CD4-positive, alpha-beta T cell treated with Interleukin-17A for 4 hours (primary cell): ENCODE data around the gene SYNGR4.
"Not testable (repeated sequence)": the region's sequence is repeated elsewhere in the genome, so short reads cannot be mapped to it uniquely, and the experiment has no call there.

Experiments used
- DNase-seq: peaks from one replicate; pipeline ENCODE4 v3.0.0-alpha.2; 2020; ENCODE audit warnings: mixed read lengths

SYNGR4 gene

DNA sequence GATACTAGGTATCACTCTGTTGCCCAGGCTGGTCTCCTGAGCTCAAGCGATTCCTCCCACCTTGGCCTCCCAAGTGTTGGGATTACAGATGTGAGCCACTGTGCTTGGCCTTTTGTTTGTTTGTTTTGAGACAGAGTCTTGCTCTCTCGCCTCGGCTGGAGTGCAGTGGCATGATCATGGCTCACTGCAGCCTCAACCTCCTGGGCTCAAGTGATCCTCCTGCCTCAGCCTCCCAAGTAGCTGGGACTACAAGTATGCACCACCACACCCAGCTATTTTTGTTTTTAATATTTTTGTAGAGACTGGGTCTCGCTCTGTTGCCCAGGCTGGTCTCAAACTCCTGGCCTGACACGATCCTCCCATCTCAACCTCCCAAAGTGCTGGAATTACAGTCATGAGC, 7.6 kb downstream of the SYNGR4 start:
- not testable (repeated sequence) for DNase-seq

DNA sequence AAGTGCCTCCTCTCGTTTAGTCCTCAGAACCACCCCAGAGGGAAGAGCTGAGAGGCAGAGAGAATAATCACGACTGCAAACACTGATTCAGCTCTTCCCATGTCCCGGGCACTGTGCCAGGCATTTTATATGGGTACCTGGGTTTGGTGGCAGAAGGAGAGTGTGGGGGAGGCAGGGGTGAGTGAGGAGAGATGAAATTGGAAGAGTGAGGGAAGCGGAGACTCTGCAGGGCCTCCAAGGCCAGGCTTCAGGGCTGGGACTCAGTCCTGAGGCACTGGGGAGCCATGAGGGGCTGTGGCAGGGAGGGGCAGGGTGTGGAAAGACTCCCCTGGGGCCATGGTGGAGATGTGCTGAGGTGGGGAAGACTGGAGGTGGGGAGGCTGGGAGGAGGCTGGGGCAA, 8.7 kb downstream of the SYNGR4 start:
- DNase-seq = no peak

DNA sequence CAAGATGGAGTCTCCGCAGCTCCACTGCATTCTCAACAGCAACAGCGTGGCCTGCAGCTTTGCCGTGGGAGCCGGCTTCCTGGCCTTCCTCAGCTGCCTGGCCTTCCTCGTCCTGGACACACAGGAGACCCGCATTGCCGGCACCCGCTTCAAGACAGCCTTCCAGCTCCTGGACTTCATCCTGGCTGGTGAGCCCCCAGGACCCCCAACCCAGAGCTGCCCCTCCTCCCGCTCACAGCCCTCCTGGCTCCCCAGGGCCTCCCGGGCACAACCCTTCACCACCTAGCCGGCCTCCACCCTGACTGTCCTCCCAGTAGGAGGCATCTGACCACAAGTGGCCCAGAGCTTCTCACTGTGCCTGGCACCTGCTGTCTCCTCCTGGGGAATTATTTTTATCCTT, 9.4 kb downstream of the SYNGR4 start:
- DNase-seq = no peak

DNA sequence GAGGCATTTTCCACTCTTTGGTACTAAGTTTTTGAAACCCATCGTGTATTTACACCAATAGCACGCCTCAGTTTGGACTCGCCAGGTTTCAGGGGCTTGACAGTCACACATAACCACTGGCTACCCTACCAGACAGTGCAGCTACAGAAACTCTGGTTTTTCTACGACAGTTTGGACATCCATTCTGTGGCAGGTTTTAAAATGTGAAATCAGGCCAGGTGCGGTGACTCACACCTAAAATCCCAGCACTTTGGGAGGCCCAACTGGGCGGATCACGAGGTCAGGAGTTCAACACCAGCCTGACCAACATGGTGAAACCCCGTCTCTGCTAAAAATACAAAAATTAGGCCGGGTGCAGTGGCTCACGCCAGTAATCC, 14.0 kb downstream of the SYNGR4 start:
- no peak for DNase-seq

DNA sequence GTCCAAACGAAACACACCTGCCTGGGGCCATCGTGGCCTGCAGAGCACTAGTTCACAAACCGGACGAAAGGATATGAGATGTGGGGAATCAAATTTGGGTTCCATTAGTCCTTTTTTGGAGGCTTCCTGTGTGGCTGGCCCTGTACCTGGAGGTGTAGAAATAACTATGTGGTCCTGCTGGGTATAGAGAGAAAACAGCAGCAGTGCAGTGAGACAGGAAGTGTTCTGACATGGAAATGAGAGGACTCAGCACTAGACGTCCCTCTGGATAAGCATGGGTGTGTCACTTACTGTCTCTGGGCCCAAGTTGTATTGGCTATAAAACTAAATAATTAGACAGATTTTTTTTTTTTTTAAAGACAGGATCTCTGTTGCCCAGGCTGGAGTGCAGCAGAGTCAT, 14.9 kb downstream of the SYNGR4 start:
- no peak for DNase-seq

DNA sequence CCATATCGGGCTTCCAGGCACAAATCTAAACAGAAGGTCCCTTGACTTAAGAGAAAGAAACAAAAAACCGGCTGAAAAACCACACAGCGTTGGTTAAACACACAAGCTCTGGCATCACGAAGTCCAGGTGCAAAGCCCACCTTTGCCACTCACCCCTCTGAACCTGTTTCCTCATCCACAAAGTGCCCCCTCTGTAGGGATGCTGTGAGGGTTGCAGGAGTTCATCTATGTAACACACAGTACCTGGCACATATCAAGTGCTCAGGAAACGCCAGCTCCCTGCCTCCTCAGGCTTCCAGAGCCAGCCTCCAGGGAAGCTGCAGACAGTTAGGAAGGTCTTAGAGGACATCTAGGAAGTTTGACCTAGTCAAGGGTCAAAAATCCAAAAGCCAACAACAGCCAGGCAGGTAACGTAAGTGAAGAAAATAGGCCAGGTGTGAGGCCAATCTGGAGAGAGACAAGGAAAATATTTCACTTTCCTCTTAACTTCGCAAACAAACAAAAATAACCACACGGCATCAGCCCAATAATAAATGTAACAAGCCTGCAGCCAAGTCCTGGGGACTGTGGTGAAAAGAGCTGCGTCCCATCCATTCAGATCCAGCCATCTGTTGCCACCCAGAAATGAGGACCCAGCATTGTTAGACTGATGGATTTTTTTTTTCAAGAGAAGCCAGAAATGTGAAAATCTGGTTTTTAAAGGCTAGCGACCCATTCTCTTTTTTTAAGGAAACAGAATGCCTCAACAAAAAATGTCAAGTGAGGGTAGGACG, 17.2 kb downstream of the SYNGR4 start:
- DNase-seq = no peak

DNA sequence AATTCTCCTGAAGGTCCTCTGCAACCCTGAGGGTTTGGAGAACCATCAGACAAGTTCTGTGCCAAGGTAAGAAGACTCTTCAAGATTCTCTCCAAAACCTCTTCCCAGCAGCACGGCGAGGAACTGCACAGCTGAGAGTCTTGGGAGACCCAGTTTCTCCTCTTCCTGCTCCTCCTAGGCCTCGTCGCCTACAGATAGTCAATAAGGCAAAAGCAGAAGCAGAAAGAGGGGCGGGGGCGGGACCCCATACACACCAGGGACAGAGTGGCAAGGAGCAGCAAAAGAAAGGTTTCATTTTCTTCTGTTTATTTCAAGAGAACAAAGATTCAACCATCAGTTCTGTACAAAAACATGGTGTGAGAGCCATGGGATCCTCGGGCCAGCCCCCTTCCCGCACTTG, 18.1 kb downstream of the SYNGR4 start:
- no peak for DNase-seq

DNA sequence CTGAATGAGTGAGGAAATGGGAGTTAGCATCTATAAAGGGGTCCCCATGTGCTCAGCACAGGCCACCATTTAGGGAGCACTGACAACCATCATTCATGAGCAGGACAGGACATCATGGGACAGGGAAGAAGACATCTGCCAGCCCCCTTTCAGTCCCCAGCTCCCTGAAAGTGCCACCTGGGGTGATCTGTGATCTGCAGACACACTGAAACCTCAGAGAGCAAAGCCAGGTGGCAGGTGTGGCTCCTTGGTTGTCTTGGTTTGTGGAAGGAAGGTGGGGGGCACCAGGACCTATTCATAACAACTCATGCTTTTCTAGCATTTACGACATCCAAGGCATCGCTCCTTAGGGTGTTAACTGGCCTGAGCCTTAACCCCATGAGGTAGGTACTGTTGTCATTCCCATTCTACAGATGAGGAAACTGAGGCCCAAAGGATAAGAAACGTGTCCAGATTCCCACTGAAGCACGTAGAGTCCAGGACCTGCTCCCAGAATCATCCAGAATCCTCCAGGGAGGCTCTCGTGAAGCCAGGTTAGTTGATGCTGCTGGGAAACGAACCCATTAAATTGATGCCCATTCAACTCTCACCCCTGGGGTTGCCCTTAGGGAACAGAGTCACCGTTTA, 21.4 kb downstream of the SYNGR4 start:
- DNase-seq = no peak

DNA sequence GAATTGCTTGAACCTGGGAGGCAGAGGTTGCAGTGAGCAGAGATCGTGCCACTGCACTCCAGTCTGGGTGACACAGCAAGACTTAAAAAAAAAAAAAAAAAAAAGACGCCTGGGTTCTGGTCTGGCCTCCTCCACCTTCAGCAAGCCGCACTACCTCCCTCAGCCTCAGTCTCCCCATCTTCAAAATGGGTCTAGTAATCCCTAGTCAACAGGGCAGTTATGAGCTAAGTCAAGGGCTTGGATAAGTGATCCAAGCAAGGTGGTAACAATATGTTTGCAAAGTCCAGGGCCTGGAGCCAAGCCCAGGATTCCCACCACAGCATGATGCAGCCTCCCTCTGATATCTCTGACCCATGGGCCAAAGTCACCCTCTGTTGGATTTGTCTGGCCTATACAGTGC, 22.8 kb downstream of the SYNGR4 start:
- DNase-seq = no peak

DNA sequence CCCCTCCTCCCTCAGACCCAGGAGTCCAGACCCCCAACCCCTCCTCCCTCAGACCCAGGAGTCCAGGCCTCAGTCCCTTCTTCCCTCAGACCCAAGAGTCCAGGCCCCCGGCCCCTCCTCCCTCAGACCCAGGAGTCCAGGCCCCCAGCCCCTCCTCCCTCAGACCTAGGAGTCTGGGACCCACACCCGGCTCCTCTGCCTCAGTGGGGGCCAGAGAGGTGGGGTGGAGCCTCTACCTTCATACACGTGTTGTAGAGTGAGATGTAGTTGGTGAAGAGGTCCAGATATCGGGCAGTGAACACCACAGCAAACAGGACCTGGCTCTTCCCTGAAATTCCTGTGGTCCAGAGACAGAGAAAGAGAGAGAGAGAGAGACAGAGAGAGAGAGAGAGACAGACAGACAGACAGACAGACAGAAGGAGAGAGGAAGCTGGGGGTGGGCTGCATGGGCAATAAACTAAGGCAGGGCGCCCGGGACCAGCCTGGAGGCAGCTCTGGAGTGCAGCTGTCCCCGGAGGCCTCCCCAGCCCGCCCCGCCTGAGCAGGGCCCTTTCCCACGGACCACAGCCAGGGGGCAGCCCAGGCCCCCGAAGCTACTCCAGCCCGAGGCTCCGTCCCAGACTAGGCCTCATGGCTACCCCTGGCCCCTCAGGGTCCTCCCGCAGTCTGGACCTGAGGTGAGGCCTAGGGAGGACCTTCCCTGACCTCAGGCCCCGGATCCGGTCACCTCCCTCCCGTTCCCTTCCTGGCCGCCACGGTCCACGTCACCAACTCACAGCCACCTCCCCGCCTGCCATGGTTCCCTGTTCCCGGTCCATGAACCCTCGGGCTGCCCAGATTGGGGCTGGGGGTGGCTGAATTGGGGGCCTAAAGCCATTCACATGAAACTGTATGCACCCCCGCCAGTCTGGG, 26.3 kb downstream of the SYNGR4 start:
- DNase-seq = peak; percentile 72

DNA sequence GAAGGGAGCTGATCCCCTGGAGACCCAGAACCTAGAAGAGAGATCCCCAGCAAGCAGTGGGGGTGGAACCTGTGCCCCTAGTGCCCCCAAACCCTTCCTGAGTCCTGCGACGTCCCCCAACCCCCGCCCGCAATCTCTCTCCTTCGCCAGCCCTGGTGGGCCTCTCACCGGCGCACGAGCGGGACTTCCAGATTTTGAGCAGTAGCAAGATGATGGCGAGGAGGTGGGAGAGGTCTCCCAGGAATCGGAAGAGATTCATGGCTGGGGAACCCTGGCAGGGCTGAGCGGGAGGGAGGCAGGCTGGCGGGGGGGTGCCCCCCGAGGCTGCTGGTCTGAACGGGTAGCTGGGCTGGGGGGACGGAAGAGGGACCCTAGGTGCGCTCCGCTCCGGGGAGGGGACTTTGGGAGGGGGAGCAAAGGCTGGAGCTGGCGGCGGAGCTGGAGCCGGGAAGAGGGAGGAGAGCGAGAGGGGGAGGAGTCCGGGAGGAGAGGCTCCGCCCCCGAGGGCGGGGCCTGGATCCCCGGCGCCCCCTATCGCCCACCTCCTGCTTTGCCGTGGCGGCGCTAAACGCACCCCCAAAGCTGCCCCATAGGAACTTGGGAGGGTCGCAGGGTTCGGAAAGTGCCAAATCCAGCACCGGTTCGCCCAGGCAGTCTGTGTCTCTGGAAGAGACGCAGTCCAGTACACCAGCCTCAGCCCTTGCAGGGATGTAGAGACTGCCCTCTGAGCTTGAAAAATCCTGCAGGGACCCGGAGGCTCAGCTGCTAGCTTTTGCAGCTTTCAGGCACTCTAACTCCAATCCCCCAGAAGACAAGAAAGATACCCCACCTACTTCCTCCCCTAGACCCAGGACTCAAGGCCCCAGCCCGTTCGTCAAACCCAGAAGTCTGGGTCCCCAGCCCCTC, 27.2 kb downstream of the SYNGR4 start, which contains the start of gene KDELR1:
KDELR1 (minus strand) TSS at position 452 of the 906 bp plus-strand sequence; CDS start at position 259, 193 bp downstream.
- DNase-seq = peak; percentile 76

DNA sequence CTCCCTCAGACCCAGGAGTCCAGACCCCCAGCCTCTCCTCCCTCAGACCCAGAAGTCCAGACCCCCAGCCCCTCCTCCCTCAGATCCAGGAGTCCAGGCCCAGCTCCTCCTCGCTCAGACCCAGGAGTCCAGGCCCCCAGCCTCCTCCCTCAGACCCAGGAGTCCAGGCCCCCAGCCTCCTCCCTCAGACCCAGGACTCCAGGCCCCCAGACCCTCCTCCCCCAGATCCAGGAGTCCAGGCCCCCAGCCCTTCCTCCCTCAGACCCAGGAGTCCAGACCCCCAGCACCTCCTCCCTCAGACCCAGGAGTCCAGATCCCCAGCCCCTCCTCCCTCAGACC, 27.8 kb downstream of the SYNGR4 start:
- not testable (repeated sequence) for DNase-seq

DNA sequence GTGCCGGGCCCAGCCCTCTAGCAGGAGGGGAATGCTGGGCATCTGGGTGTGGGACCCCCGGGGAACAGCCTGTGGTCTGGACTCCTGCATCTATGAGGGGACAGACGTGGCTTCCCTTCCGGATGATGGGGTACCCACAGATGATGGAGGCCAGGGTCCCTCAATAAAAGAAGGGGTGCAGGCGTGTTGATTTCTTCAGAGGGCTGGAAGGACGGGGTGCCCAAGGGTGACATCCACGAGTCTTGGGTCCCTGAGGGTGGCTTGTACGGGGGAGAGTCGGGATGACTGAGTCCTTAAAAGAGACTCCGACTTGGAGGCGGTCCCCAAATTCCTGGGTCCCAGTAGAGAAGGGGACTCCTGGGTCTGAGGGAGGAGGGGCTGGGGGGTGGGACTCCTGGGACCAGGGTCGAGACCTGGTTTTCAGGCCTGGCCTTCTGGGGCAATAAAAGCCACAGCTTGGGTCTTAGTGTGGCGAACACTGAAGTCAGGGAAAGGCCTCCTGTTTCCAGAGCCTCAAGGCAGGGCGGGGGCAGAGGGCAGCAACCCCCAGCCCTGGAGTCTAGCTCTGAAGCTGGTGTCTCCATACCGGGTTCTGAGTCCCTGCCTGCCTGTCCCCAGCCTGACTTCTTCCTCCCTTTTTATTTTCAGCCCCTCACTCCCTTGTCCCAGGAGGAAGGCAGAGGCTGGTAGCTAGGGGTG, 28.8 kb downstream of the SYNGR4 start:
- DNase-seq = no peak

DNA sequence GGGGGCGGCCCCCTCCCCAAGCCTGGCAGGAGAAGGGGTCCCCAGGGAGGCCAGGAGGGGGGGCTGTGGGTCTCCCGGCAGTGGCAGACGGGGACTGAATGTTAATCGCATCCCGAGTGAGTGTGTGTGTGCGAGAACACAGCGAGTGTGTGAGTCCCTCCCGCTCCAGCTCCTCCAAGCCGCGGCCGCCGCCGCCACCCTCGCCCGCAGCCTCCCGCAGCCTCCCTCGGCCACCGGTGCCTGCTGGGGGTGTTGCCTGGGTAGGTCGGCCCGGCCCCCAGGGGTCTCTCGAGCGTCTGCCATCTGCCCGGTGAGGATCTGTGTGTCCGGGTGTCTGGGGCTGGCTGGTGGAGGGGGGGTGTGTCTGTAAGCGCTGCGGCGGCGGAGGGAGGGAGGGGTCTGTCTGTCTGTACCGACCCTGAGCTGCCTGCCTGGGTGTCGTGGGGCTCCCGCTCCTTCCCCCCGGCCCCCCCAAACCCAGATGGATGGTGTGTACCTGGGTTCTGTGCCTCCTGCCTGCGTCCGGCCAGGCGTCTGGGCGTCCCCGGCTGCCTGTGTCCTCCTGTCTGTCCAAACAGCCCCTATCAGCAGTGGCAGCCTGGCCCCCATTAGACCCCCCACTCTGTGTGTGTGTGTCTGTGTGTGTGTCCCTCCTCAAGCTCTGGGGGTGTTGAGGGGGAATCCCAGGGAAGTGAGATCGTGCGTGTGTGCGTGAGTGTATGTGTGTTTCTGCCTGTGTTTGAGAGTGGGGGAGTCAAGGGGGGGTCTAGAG, 29.6 kb downstream of the SYNGR4 start, which contains the start of gene GRIN2D:
GRIN2D (plus strand) TSS at position 110 of the 772 bp plus-strand sequence. CDS start 4,725 bp downstream, outside the sequence.
- peak; percentile 46 for DNase-seq

DNA sequence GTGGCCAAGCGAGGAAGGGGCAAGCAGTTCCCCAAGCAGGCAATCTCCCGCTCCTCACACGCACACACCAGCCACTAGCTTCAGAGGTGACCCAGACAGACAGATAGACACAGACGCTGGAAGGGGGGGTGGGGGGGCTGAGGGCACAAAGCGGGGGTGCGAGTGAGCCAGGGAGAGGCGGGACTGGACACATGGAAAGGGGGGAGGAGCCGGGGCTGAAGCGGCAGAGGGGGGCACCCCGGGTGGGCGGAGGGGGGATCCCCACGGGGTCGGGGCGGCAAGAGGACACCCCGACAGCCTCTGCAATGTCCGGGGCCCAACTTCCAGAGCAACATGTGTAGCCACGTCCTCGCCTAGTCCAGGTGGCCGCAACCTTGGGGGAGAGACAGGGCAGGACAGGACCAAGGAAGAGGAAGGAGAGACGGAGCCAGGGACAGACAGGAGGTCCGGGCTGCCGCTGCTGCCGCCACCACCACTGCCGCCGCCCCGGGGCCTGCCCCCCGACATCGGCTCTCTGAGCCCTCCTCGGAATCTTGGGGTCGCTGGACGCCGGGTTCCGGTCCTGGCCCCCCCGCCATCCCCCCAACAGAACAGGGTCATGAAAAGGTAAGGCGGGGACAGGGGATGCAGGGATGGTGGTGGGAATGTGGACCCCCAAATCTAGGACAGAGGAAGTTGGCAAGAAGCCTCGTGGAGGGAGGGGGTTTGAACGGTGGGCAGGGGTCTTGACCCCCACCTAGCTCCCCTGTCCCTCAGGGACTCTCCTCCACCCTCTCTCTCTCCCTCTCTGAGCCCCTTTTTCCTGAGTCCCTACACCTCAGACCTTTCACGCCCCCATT, 30.4 kb downstream of the SYNGR4 start:
- DNase-seq = peak; percentile 14

DNA sequence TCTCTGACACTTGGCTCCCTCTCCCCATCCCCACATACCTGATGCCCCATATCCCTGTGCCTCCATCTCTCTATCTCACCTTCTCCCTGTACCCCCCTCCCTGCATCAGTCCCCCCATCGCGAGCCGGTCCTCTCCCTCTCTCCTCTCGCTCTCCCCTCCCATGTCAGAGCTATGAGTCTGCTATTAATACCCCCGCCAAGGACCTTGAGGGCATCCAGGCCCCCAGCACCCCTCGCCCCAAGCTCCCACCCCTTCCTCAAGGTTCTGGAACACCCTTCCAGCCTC, 30.9 kb downstream of the SYNGR4 start:
- DNase-seq = no peak

DNA sequence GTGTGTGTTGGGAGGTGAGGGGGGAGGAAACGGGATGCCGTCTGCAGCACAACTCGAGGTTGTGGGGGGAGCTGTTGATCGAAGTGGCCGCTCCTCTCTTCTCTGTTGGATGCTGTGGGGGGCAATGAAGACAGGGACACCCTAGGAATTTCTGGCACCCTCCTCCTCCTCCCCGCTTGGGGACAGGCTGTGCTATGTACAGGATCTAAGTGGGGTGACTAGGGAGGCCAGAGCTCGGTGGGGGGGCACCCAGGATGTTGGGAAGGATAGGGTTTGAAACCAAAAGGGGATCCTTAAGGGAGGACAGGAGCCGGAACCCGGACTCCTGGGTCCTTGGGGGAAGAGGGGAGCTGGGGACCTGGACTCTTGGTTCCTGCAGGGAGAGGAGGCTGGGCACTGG, 31.3 kb downstream of the SYNGR4 start:
- no peak for DNase-seq

DNA sequence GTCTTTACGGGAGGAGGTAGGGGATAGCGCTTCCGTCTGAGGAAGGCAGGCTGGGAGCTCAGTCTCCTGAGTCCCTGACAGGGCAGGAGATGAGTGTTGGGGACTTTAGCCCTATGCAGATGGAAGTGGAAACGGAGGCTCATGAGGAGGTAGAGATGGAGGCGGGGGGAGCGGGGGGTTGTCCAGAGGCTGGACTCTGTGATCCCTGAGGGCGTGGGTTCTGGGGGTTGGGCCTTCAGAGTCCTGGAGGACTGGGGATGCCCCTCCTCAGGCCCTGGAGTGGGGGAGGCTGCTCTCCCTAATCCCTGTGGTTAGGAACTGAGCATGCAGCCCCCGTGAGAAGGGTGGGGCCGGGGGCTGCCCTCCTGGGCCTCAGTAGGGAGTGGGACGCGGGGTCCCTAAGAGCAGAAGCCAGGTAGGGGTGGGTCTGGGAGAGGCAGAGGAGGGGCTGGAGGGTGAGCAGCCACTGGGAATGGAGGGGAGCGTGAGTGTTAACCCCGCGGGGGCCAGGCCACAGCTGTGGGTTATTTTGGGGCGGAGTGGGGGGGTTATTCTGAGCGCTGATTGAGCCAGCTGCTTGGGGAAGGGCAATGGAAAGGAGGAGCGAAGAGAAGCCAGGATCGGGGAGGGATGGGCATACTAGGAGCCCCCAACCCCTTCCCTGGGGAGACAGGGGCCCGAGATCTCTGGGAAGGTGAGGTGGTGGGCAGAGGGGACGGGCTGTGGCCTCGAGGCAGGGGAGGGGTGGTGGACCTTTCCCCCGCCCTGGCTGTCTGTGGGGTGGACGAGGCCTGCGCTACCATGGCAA, 32.1 kb downstream of the SYNGR4 start:
- DNase-seq = no peak

DNA sequence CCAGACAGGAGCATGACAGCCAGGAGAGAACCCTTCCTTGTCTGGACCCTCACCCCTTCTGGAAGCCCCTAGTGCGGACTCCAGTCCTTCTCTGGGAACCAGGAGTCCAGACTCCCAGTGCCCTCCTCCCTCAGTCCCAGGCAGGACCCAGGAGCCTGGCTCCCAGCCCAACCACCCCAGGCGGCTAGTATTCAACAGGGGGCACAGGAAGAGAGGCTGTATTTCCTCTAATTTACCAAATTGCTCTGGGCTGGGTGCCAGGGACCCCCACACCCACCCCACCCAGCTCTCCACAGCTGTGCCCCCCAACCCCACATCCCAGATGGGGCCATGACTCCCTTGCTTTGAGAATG, 32.6 kb downstream of the SYNGR4 start:
- DNase-seq = no peak
